ENCODE results near the gene NAALADL2.

DNA sequence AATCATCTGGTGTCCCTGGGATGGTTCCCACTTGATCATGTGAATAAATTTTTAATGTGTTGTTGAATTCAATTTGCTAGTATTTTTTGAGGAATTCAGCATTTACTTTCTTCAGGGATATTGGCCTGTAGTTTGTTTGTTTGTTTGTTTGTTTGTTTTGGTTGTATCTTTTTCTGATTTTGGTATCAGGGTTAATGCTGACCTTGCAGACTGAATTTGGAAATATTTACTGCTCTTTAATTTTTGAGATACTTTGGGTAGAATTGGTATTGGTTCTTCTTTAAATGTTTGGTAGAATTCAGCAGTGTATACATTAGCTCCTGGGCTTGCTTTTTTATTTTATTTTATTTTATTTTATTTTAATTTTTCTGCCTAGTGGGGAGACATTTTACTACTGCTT is 803.7 kb downstream of the NAALADL2 start:
- TF ChIP-seq, protein P1, sequence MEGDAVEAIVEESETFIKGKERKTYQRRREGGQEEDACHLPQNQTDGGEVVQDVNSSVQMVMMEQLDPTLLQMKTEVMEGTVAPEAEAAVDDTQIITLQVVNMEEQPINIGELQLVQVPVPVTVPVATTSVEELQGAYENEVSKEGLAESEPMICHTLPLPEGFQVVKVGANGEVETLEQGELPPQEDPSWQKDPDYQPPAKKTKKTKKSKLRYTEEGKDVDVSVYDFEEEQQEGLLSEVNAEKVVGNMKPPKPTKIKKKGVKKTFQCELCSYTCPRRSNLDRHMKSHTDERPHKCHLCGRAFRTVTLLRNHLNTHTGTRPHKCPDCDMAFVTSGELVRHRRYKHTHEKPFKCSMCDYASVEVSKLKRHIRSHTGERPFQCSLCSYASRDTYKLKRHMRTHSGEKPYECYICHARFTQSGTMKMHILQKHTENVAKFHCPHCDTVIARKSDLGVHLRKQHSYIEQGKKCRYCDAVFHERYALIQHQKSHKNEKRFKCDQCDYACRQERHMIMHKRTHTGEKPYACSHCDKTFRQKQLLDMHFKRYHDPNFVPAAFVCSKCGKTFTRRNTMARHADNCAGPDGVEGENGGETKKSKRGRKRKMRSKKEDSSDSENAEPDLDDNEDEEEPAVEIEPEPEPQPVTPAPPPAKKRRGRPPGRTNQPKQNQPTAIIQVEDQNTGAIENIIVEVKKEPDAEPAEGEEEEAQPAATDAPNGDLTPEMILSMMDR (IDR thresholded peaks at IDR 0.05; ENCODE audit: borderline replicate concordance, extremely low read depth, low read length, poor library complexity, severe bottlenecking), result no peak
- TF ChIP-seq EZH2 (IDR thresholded peaks at IDR 0.05; ENCODE audit: borderline replicate concordance, low read depth, low read length, severe bottlenecking), result no peak

Data from DND-41 (cell line).